Thyroid gland (tissue), 4 donors: ENCODE results near the gene FMN1.

Experiments used
- POLR2A ChIP-seq, 2 donors: fragments of 450-650 bp; IDR thresholded peaks; one replicate each; pipeline ENCODE4 v1.6.1; 2017; ENCODE audit warnings: antibody characterized with exemption in 2 of 2, mild to moderate bottlenecking in 2 of 2, moderate library complexity in 1 of 2
- TF ChIP-seq, protein P1 (sequence below), 6 experiments: fragments of 200-600 bp in 3 of 6; fragments of 450-650 bp in 3 of 6; sonication (generic) in 3 of 6; IDR thresholded peaks; one replicate each; pipeline ENCODE4 v1.5.1; 2016 to 2019; ENCODE audit warnings: antibody characterized with exemption in 6 of 6, mild to moderate bottlenecking in 2 of 6, inconsistent platforms in 1 of 6, moderate library complexity in 1 of 6

GRCh38 chr15:32855942-32856341 lies 338.6 kb downstream of the FMN1 start:
- TF ChIP-seq, protein P1, sequence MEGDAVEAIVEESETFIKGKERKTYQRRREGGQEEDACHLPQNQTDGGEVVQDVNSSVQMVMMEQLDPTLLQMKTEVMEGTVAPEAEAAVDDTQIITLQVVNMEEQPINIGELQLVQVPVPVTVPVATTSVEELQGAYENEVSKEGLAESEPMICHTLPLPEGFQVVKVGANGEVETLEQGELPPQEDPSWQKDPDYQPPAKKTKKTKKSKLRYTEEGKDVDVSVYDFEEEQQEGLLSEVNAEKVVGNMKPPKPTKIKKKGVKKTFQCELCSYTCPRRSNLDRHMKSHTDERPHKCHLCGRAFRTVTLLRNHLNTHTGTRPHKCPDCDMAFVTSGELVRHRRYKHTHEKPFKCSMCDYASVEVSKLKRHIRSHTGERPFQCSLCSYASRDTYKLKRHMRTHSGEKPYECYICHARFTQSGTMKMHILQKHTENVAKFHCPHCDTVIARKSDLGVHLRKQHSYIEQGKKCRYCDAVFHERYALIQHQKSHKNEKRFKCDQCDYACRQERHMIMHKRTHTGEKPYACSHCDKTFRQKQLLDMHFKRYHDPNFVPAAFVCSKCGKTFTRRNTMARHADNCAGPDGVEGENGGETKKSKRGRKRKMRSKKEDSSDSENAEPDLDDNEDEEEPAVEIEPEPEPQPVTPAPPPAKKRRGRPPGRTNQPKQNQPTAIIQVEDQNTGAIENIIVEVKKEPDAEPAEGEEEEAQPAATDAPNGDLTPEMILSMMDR (IDR thresholded peaks at IDR 0.05), result no peak
- TF ChIP-seq POLR2A (IDR thresholded peaks at IDR 0.05), result no peak
